H1 (cell line): ENCODE measurements around the gene GOLGA6C. TPM values are rescaled to one million over a fixed set of nuclear protein-coding genes. Genes with fewer than 3 reads are reported as not detected.
"Not testable (repeated sequence)": the region's sequence is repeated elsewhere in the genome, so short reads cannot be mapped to it uniquely, and the experiment has no call there.

Source experiments
- CTCF ChIA-PET: fragments of 300-600 bp; sonication (Branson Sonifier 250); formaldehyde crosslinking; loops from one replicate; lab custom pipeline; 2021; ENCODE audit not compliant: partially characterized antibody; lab: Charles Lee
- POLR2A ChIA-PET: fragments of 300-600 bp; sonication (Branson Sonifier 250); formaldehyde crosslinking; loops from one replicate; lab custom pipeline; 2021; ENCODE audit warnings: inconsistent platforms; ENCODE audit not compliant: partially characterized antibody; lab: Charles Lee
- DNase-seq, 2 experiments: peaks; one replicate each; pipeline versions ENCODE4 v3.0.0 to v3.0.0-alpha.2; 2010 to 2022; ENCODE audit warnings: low spot score in 2 of 2, low read depth in 1 of 2, mixed read lengths in 1 of 2
- FAIRE-seq: peaks from 2 replicates; lab custom pipeline; 2011; peaks lifted over from hg19 to GRCh38; lab: Jason Lieb, UNC
- H2AFZ ChIP-seq: 2 replicates; pipeline ENCODE4 v1.8.1; 2012; ENCODE audit warnings: low read length, inconsistent platforms
- H2AK5ac ChIP-seq: 2 replicates; pipeline ENCODE4 v1.6.1; 2013; ENCODE audit warnings: low read depth, low read length
- H2BK120ac ChIP-seq: replicated peaks from 2 replicates; pipeline ENCODE3; 2013; ENCODE audit warnings: low read depth, low read length, inconsistent platforms
- H2BK12ac ChIP-seq: 2 replicates; pipeline ENCODE4 v1.6.1; 2013; ENCODE audit warnings: low read depth, low read length
- H2BK15ac ChIP-seq: 2 replicates; pipeline ENCODE4 v1.6.1; 2013; ENCODE audit warnings: low read length
- H2BK20ac ChIP-seq: 2 replicates; pipeline ENCODE4 v1.6.1; 2013; ENCODE audit warnings: low read length
- H2BK5ac ChIP-seq: 2 replicates; pipeline ENCODE4 v1.6.1; 2013; ENCODE audit warnings: low read depth, low read length
- H3K14ac ChIP-seq: 2 replicates; pipeline ENCODE4 v1.6.1; 2013; ENCODE audit warnings: inconsistent platforms; ENCODE audit not compliant: insufficient read length
- H3K18ac ChIP-seq: 2 replicates; pipeline ENCODE4 v1.6.1; 2013; ENCODE audit warnings: low read length; ENCODE audit errors: extremely low read depth
- H3K23ac ChIP-seq: 2 replicates; pipeline ENCODE4 v1.6.1; 2013; ENCODE audit warnings: inconsistent platforms; ENCODE audit not compliant: insufficient read length
- H3K23me2 ChIP-seq: 2 replicates; pipeline ENCODE4 v1.6.1; 2013; ENCODE audit warnings: low read depth, low read length
- H3K27ac ChIP-seq: 2 replicates; pipeline ENCODE4 v1.6.1; 2011; ENCODE audit warnings: low read depth, low read length, inconsistent platforms
- H3K27me3 ChIP-seq, 4 experiments: replicated peaks in 1 of 4; 1 replicate in 1 of 4; 2 replicates in 3 of 4; pipeline versions ENCODE4 v1.6.1 to v1.8.1; 2011 to 2013; ENCODE audit warnings: low read length in 3 of 4, mild to moderate bottlenecking in 3 of 4, inconsistent platforms in 2 of 4, mixed read lengths in 2 of 4, moderate library complexity in 1 of 4; ENCODE audit not compliant: control insufficient read depth in 3 of 4, insufficient read depth in 3 of 4; ENCODE audit errors: extremely low read depth in 1 of 4
- H3K36me3 ChIP-seq, 4 experiments: 2 replicates each; pipeline versions ENCODE4 v1.6.1 to v1.8.1; 2011 to 2013; ENCODE audit warnings: mild to moderate bottlenecking in 4 of 4, low read length in 3 of 4, moderate library complexity in 2 of 4, control low read depth in 1 of 4, inconsistent platforms in 1 of 4; ENCODE audit not compliant: insufficient read depth in 4 of 4, control insufficient read depth in 2 of 4
- H3K4ac ChIP-seq: replicated peaks from 2 replicates; pipeline ENCODE3; 2013; ENCODE audit warnings: low read length, low read depth, mixed read lengths, inconsistent platforms; ENCODE audit not compliant: insufficient read length
- H3K4me1 ChIP-seq, 4 experiments: replicated peaks in 1 of 4; 1 replicate in 1 of 4; 2 replicates in 3 of 4; pipeline versions ENCODE4 v1.6.1 to v1.8.1; 2011 to 2013; ENCODE audit warnings: low read length in 3 of 4, inconsistent platforms in 2 of 4, mixed read lengths in 1 of 4; ENCODE audit not compliant: insufficient read depth in 4 of 4, control insufficient read depth in 3 of 4
- H3K4me2 ChIP-seq, 2 experiments: 2 replicates each; pipeline versions ENCODE4 v1.6.1 to v1.8.1; 2011 to 2013; ENCODE audit warnings: low read depth in 2 of 2, low read length in 2 of 2, control low read depth in 1 of 2, inconsistent platforms in 1 of 2, mild to moderate bottlenecking in 1 of 2; ENCODE audit not compliant: insufficient read depth in 1 of 2
- H3K4me3 ChIP-seq, 4 experiments: fragments of 200-600, 300-600 bp in 1 of 4; sonication (generic), shearing (Covaris generic), sonication (Bioruptor Twin) in 1 of 4; 2 replicates each; pipeline versions ENCODE4 v1.5.1 to v1.8.1; 2011 to 2016; ENCODE audit warnings: low read length in 4 of 4, low read depth in 3 of 4, control low read depth in 2 of 4, inconsistent platforms in 2 of 4, mild to moderate bottlenecking in 2 of 4, mixed read lengths in 1 of 4, moderate library complexity in 1 of 4; ENCODE audit not compliant: insufficient read depth in 2 of 4; ENCODE audit errors: extremely low read depth in 1 of 4
- H3K56ac ChIP-seq: replicated peaks from 2 replicates; pipeline ENCODE3; 2013; ENCODE audit warnings: low read depth, mild to moderate bottlenecking, mixed read lengths, low read length, inconsistent platforms; ENCODE audit not compliant: insufficient read length
- H3K79me1 ChIP-seq: 2 replicates; pipeline ENCODE4 v1.6.1; 2013; ENCODE audit warnings: low read depth, low read length, control low read depth
- H3K79me2 ChIP-seq, 2 experiments: 2 replicates each; pipeline versions ENCODE4 v1.6.1 to v1.8.1; 2012 to 2013; ENCODE audit warnings: low read length in 2 of 2, mild to moderate bottlenecking in 2 of 2, inconsistent platforms in 1 of 2; ENCODE audit not compliant: insufficient read depth in 2 of 2, control insufficient read depth in 1 of 2
- H3K9ac ChIP-seq, 4 experiments: replicated peaks in 1 of 4; 1 replicate in 1 of 4; 2 replicates in 3 of 4; pipeline versions ENCODE4 v1.6.1 to v1.8.1; 2011 to 2013; ENCODE audit warnings: low read depth in 3 of 4, low read length in 3 of 4, control low read depth in 2 of 4, mild to moderate bottlenecking in 2 of 4, moderate library complexity in 2 of 4, inconsistent platforms in 1 of 4; ENCODE audit errors: extremely low read depth in 1 of 4
- H3K9me3 ChIP-seq, 2 experiments: 2 replicates each; pipeline versions ENCODE4 v1.6.1 to v1.8.1; 2012 to 2013; ENCODE audit warnings: mild to moderate bottlenecking in 2 of 2, moderate library complexity in 2 of 2, control low read depth in 1 of 2, inconsistent platforms in 1 of 2, low read depth in 1 of 2, low read length in 1 of 2, mixed read lengths in 1 of 2; ENCODE audit not compliant: insufficient read depth in 2 of 2
- H4K20me1 ChIP-seq, 2 experiments: replicated peaks in 1 of 2; 2 replicates each; pipeline versions ENCODE3 to v1.8.1; 2011 to 2013; ENCODE audit warnings: inconsistent platforms in 2 of 2, low read length in 2 of 2, mild to moderate bottlenecking in 1 of 2; ENCODE audit not compliant: insufficient read depth in 2 of 2, control insufficient read depth in 1 of 2
- H4K5ac ChIP-seq: 2 replicates; pipeline ENCODE4 v1.6.1; 2013; ENCODE audit warnings: low read length, low read depth, mixed read lengths, inconsistent platforms; ENCODE audit not compliant: insufficient read length
- H4K8ac ChIP-seq: 2 replicates; pipeline ENCODE4 v1.8.0; 2013; ENCODE audit warnings: mild to moderate bottlenecking, moderate library complexity, low read length, inconsistent platforms; ENCODE audit not compliant: insufficient read depth; ENCODE audit errors: extremely low read depth
- H4K91ac ChIP-seq: replicated peaks from 2 replicates; pipeline ENCODE3; 2013; ENCODE audit warnings: low read length, mixed read lengths, inconsistent platforms; ENCODE audit not compliant: insufficient read length
- WGBS, 2 experiments: shearing (Covaris generic) in 1 of 2; methylation state at CpG; one replicate each; pipeline versions ENCODE4 v1.1.6 to v1.1.7; 2013 to 2015; ENCODE audit warnings: low lambda C conversion rate in 2 of 2, mixed read lengths in 2 of 2, inconsistent platforms in 1 of 2, low coverage in 1 of 2, missing lambda C conversion rate in 1 of 2; ENCODE audit not compliant: insufficient replicate concordance in 2 of 2, insufficient coverage in 1 of 2, insufficient read length in 1 of 2; ENCODE audit errors: extremely low coverage in 1 of 2, missing lambda C conversion rate in 1 of 2; 5-methylcytosine and 5-hydroxymethylcytosine counted together
- polyA plus RNA-seq, 7 experiments: library from polyadenylated mRNA; depleted of rRNA in 3 of 7; stranded (reverse) in 5 of 7; unstranded in 2 of 7; fragments of >200 nt in 5 of 7; fragments of 200-250 nt in 2 of 7; gene quantifications; 1 replicate in 5 of 7; 2 replicates in 1 of 7; 4 replicates in 1 of 7; pipeline versions ENCODE4 v1.2.1 to v1.2.3, GENCODE V29; 2011 to 2013; ENCODE audit warnings: missing spikeins in 2 of 7, mixed read lengths in 2 of 7
- total RNA-seq: library from RNA; stranded (reverse); fragmentation: NEBNext Ultra II Directional; extraction: Animal tissue kit (Norgen Biotek cat#: 25700); gene quantifications from 2 replicates; pipeline ENCODE4 v1.2.1, GENCODE V29; 2021

The GOLGA6C gene
- total and polyA plus RNA-seq, 2 of the 8 experiments (the other 6 are each of a cell fraction or from before 2014, with no cell fraction given) = 0.14 to 0.35 TPM

DNA sequence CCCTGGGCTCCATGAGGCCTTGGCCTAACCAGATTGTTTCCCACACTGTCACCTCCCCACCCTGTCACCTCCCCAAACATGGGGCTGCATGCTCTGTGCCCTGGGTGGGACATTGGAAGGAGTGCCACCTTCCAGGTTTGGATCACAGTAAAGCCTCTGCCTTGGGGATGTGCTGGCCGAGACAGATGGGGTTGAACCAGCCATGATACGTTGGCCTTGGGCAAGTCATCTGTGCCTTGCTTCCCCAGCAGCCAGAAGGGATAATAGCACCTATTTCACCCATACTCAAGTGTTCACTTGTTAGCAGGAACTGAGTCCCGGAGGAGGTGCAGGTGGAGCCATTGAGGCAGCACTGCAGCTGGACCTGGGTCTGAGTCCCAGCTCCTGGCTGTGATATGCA, 17.5 kb downstream of the GOLGA6C start:
- ChIA-PET POLR2A (interaction anchor here (0.8 kb wide), 1 partner anchor 74 kb away, joined by 3 read pairs; the partner anchor contains the start of gene C15orf39), CTCF (interaction anchor here (1.3 to 1.5 kb wide), 3 partner anchors 32 to 1169 kb away, joined by 3 to 12 read pairs (median 5); no protein-coding TSS in a partner anchor)
- peak overlapping the region; percentile 37; the same call in 1 of the 2 replicates for H2BK5ac ChIP-seq
- H2AFZ ChIP-seq, H3K4me3 ChIP-seq, H4K8ac ChIP-seq, H4K5ac ChIP-seq, H3K4me1 ChIP-seq, H3K23me2 ChIP-seq, H3K23ac ChIP-seq, FAIRE-seq, H3K79me1 ChIP-seq, H4K20me1 ChIP-seq, H3K56ac ChIP-seq, H3K14ac ChIP-seq, H3K9ac ChIP-seq, H3K27me3 ChIP-seq, H3K9me3 ChIP-seq, H3K4me2 ChIP-seq, H4K91ac ChIP-seq, H3K27ac ChIP-seq, H3K4ac ChIP-seq, H2BK15ac ChIP-seq, H3K79me2 ChIP-seq, H3K36me3 ChIP-seq, H2BK120ac ChIP-seq: not testable (repeated sequence)
- H2BK12ac ChIP-seq = peak overlapping the region; percentile 89; the same call in 1 of the 2 replicates
- WGBS, 2 experiments = 74% methylated on average over 3 of the region's 3 CpGs; no CpG with 5 or more reads in 1 of the 2 experiments
- H3K18ac ChIP-seq = 0 out of 2 replicates have a peak overlapping the region, but pooled peaks have one; percentile 7
- peak in 1 of 2 experiments; percentile 49 for DNase-seq
- peak overlapping the region; percentile 35; the same call in 1 of the 2 replicates for H2BK20ac ChIP-seq
- peak overlapping the region; percentile 86; the same call in 1 of the 2 replicates for H2AK5ac ChIP-seq
